ENCODE data around the gene PARD3.

DNA sequence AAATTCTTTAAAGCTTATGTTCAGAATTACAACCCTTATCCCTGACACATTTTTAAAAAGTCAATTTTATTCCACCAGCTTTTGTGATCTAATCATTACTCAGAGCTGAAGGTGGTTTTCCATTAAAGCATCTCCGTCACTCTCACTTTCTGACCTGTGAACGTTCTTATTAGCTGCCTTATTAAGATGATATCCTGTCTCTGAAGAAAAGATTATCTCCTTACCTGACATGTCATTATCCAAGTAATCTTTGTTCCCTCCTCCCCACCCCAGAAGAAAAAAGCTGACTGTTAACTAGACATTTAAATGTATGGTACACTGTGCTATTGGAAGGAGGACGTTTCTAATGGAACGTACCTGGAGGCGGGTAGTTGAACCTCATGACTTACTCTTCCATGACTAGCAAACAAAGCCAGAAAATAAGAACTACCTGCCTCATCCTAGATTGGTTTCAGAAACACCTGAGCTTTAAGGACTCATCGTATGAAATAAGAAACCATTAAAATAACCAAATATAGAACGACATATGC, 708.7 kb downstream of the PARD3 start:
- TF ChIP-seq CTCF (IDR thresholded peaks at IDR 0.05; ENCODE audit: insufficient read depth, low read length, poor library complexity, severe bottlenecking) (no peak), EZH2phosphoT487 (conservative IDR thresholded peaks at IDR 0.05; ENCODE audit: low read length) (no peak)
